Mucosa of descending colon (tissue), 3 donors: ENCODE measurements around the gene NUTM1. TPM values are rescaled to one million over a fixed set of nuclear protein-coding genes. Genes with fewer than 3 reads are reported as not detected.

Source experiments
- ATAC-seq: fragments of 200-7000 bp; cut with Tn5 transposase; one replicate; pipeline ENCODE4 v1.9.1; 2020; ENCODE audit warnings: mild to moderate bottlenecking, moderate library complexity
- DNase-seq, 3 donors: peaks; one replicate each; pipeline ENCODE4 v3.0.0-alpha.2; 2020
- H3K36me3 ChIP-seq: fragments of 200-600 bp; one replicate; pipeline ENCODE4 v1.8.0; 2021; ENCODE audit warnings: low read depth, mild to moderate bottlenecking
- H3K4me1 ChIP-seq: fragments of 200-600 bp; one replicate; pipeline ENCODE4 v1.8.0; 2021; ENCODE audit warnings: low read depth, mild to moderate bottlenecking
- H3K4me3 ChIP-seq: fragments of 200-600 bp; one replicate; pipeline ENCODE4 v1.8.0; 2021; ENCODE audit warnings: mild to moderate bottlenecking
- H3K9me3 ChIP-seq: fragments of 200-600 bp; one replicate; pipeline ENCODE4 v1.8.0; 2021; ENCODE audit warnings: mild to moderate bottlenecking
- intact Hi-C, 2 donors: fragments of 100-400 bp; cut with DNase I in 1 of 2; cut with micrococcal nuclease in 1 of 2; formaldehyde crosslinking; loops; one replicate each; pipeline versions ENCODE4 v1.11.0 to v1.11.1; 2022; cut with DNase I, micrococcal nuclease
- total RNA-seq, 3 donors: library from RNA; stranded (reverse); fragmentation: NEBNext Ultra II Directional in 2 of 3; extraction: Animal tissue kit (Norgen Biotek cat#: 25700) in 2 of 3; gene quantifications; one replicate each; pipeline versions ENCODE4 v1.2.1 to v1.2.4, GENCODE V29; 2021 to 2023
- TF ChIP-seq, protein P1 (sequence below): fragments of 200-600 bp; IDR thresholded peaks from one replicate; pipeline ENCODE4 v1.8.0; 2022; ENCODE audit warnings: antibody characterized with exemption, mild to moderate bottlenecking
- donor health status: DM: no; HTN: no; CAD: no; lungs with moderate emphysema.
- donor health status: DM: no; HTN: no; CAD: no.
- donor health status: DM: no; HTN: yes; CAD: no.

Gene NUTM1
- total RNA-seq, 3 donors from 2014 or later: not detected

- no peak for ATAC-seq
- no peak for DNase-seq
- TF ChIP-seq, protein P1, sequence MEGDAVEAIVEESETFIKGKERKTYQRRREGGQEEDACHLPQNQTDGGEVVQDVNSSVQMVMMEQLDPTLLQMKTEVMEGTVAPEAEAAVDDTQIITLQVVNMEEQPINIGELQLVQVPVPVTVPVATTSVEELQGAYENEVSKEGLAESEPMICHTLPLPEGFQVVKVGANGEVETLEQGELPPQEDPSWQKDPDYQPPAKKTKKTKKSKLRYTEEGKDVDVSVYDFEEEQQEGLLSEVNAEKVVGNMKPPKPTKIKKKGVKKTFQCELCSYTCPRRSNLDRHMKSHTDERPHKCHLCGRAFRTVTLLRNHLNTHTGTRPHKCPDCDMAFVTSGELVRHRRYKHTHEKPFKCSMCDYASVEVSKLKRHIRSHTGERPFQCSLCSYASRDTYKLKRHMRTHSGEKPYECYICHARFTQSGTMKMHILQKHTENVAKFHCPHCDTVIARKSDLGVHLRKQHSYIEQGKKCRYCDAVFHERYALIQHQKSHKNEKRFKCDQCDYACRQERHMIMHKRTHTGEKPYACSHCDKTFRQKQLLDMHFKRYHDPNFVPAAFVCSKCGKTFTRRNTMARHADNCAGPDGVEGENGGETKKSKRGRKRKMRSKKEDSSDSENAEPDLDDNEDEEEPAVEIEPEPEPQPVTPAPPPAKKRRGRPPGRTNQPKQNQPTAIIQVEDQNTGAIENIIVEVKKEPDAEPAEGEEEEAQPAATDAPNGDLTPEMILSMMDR: no peak
- Histone ChIP-seq H3K9me3 (no peaks in the 10 kb centered on the region), H3K4me3 (no peak overlapping the region), H3K36me3 (no peaks in the 10 kb centered on the region), H3K4me1 (peaks cover 6% of the 10 kb centered on the region)
- intact Hi-C loops: no loop called here
Measured at GRCh38 chr15:34334672-34335071, 8.4 kb upstream of the NUTM1 start.

DNA sequence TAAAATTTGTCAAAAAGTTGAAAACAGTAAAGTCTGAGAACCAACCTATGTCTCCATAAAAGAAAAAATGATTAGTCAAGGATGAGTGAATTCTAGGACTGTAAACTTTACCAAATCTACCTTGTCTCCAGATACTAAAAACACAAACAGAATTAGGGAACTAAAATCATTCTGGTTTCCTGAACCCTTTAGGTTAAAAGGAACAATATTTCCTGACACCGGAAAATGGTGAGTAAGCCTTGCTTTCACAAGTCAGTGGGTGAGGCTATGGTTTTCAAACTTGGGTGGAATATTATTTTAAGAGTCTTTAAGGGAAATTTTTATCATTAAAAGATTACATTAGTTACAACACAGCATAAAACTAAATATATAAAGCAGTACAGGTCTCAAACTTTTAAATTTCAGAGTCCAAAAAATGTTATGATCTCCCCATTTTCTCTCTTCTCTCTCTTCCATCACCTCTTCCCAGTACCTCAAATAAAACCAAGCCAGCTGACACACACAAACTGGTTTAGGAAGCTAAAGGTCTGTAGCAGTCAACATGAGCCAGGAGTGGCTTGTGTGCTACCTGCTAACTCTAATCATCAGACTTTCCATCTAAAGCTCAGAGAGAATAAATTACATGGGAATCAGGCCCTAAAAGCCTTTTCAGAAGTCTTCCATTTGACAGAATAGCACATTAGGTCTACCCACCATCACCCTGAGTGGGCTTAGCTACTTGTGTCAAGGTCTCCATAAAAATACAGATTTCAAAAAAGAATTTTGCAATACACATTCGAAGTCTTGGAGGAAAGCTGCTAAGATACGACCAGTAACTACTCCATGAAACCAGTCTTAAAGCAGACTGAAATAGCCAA, 7.7 kb upstream of the NUTM1 start:
- Histone ChIP-seq H3K4me3 (no peak overlapping the region), H3K9me3 (no peaks in the 10 kb centered on the region), H3K4me1 (peaks cover 6% of the 10 kb centered on the region), H3K36me3 (no peaks in the 10 kb centered on the region)
- TF ChIP-seq, protein P1: no peak
- intact Hi-C loops: no loop called here
- ATAC-seq (no peak), DNase-seq (no peak)

GRCh38 chr15:34336231-34336990, 6.7 kb upstream of the NUTM1 start:
- Histone ChIP-seq H3K36me3 (no peaks in the 10 kb centered on the region), H3K4me1 (peaks cover 6% of the 10 kb centered on the region), H3K4me3 (no peak overlapping the region), H3K9me3 (no peaks in the 10 kb centered on the region)
- DNase-seq (no peak), ATAC-seq (no peak)
- intact Hi-C loops: no loop called here
- TF ChIP-seq, protein P1: no peak

- intact Hi-C loops: no loop called here
- Histone ChIP-seq H3K4me1 (peaks cover 6% of the 10 kb centered on the region), H3K36me3 (no peaks in the 10 kb centered on the region), H3K9me3 (no peaks in the 10 kb centered on the region), H3K4me3 (peak overlapping the region; percentile 72)
- DNase-seq: peak in 1 of 3 donors; percentile 53
- TF ChIP-seq, protein P1: no peak
- peak; percentile 37 for ATAC-seq
Measured at GRCh38 chr15:34336991-34337556, 6.0 kb upstream of the NUTM1 start.

GRCh38 chr15:34337557-34338306, 5.4 kb upstream of the NUTM1 start, which contains the start of gene SLC12A6:
Gene SLC12A6 (minus strand): TSS chr15:34337781. CDS start chr15:34336680, 1,101 bp downstream.
- intact Hi-C loops: no loop called here
- peak; percentile 98 for ATAC-seq
- Histone ChIP-seq H3K4me3 (peak within 1 kb of the TSS; percentile 72), H3K4me1 (peaks cover 6% of the 10 kb centered on the region), H3K9me3 (no peaks in the 10 kb centered on the region), H3K36me3 (no peaks in the 10 kb centered on the region)
- TF ChIP-seq, protein P1: no peak
- peak; percentile 94 for DNase-seq
